Measurements from ENCODE around the gene KIAA0319L. TPM values are rescaled to one million over a fixed set of nuclear protein-coding genes. Genes with fewer than 3 reads are reported as not detected.

The KIAA0319L gene
- total RNA-seq, 1 donor from 2014 or later, result 69.2 TPM

DNA sequence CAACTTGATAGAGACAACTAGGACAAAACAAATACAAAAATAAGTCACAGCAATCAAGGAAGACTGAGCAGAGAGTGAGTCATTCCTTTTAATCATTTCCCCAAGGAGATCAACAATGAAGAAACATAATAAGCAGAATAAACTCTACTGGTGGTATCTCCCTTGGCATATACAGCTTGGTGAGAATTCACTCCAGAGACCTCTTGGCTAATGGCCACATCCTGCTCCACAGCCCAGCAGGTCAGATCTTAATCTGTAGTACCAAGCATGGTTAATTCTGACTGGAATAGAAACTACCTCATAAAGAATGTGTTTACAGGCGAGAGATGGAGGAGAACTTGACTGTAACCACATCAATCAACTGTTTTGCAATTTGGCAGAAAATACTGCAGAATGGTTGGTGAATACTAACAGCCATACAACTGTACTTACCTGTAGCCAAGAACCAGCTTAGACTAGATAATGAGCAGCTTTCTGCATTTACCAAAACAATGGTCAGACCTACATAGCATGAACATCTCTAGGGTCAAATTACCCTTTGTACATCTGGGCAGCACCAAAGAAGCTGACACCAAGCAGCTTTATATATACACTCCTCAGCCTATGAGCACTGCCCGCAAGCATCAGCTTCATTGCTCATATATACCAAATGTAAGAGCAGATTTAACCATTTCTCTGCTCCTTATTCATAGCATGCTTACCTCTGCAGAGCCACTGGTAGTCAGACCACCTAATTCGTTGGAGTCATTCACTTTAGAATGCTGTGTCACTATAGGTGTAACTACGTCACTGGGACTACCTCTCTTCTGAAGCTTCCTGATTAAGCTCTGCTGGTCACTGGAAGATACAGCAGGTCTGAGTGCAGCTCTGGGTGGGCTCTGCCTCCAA is 51.0 kb downstream of the KIAA0319L start:
- Mint-ChIP-seq H3K36me3 (ENCODE audit: low read depth, unreplicated experiment) (peaks cover 10% of the 10 kb centered on the region), H3K4me1 (ENCODE audit: unreplicated experiment) (peaks cover 16% of the 10 kb centered on the region), H3K27ac (ENCODE audit: unreplicated experiment) (no peak overlapping the region), H3K9me3 (ENCODE audit: unreplicated experiment) (no peaks in the 10 kb centered on the region), H3K27me3 (ENCODE audit: unreplicated experiment) (peaks cover 1% of the 10 kb centered on the region), H3K4me3 (ENCODE audit: unreplicated experiment) (no peak overlapping the region)
- TF ChIP-seq, protein P1, sequence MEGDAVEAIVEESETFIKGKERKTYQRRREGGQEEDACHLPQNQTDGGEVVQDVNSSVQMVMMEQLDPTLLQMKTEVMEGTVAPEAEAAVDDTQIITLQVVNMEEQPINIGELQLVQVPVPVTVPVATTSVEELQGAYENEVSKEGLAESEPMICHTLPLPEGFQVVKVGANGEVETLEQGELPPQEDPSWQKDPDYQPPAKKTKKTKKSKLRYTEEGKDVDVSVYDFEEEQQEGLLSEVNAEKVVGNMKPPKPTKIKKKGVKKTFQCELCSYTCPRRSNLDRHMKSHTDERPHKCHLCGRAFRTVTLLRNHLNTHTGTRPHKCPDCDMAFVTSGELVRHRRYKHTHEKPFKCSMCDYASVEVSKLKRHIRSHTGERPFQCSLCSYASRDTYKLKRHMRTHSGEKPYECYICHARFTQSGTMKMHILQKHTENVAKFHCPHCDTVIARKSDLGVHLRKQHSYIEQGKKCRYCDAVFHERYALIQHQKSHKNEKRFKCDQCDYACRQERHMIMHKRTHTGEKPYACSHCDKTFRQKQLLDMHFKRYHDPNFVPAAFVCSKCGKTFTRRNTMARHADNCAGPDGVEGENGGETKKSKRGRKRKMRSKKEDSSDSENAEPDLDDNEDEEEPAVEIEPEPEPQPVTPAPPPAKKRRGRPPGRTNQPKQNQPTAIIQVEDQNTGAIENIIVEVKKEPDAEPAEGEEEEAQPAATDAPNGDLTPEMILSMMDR (IDR thresholded peaks at IDR 0.05; ENCODE audit: unreplicated experiment), result no peak
- DNase-seq (ENCODE audit: low spot score), result no peak

DNA sequence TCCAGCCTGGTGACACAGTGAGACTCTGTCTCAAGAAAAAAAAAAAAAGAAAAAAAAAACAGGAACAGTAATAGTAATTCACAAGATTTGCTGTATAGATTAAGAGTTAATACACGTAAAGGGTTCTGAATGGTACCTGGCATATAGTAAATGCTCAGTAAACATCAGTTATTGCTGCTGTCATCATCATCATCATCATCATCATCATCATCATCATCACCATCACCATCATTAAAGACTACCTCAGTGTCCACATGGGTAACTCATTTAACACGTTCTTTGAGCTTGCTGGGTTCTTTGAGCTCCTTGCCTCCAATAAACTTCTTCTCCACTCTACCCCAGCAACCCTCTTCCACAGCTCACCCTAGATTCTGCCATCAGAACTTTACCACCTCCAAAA is 55.0 kb downstream of the KIAA0319L start:
- no peak overlapping the region for H3K4me3 Mint-ChIP-seq (ENCODE audit: unreplicated experiment)

DNA sequence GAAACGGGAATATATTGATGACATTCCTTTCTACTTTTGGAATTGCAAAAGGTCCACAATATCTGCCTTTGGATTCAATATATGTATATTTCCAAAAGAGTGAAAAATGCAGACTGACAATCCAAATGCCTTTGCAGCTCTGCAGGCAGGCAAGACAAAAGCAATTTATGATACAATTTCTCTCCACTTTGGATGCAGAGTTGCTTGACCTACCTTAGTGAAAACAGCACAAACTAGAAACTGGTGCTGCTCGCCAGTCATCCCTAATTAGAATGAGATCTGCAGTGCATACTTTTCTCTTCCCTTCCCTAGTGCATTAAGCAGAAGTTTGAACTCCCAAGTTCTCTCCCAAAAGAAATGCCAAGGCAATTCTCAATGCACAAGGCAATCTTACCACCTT is 56.8 kb downstream of the KIAA0319L start:
- Mint-ChIP-seq H3K36me3 (ENCODE audit: low read depth, unreplicated experiment) (peaks cover 4% of the 10 kb centered on the region), H3K4me3 (ENCODE audit: unreplicated experiment) (no peak overlapping the region), H3K9me3 (ENCODE audit: unreplicated experiment) (no peaks in the 10 kb centered on the region), H3K4me1 (ENCODE audit: unreplicated experiment) (no peaks in the 10 kb centered on the region), H3K27me3 (ENCODE audit: unreplicated experiment) (peaks cover 1% of the 10 kb centered on the region), H3K27ac (ENCODE audit: unreplicated experiment) (no peak overlapping the region)
- no peak for DNase-seq (ENCODE audit: low spot score)
- TF ChIP-seq, protein P1 (IDR thresholded peaks at IDR 0.05; ENCODE audit: unreplicated experiment), result no peak

More for the DNA sequence above, 55.0 kb downstream of the KIAA0319L start:
- TF ChIP-seq, protein P1 (IDR thresholded peaks at IDR 0.05; ENCODE audit: unreplicated experiment), result no peak
- H3K27me3 Mint-ChIP-seq (ENCODE audit: unreplicated experiment), result peaks cover 1% of the 10 kb centered on the region
- peaks cover 10% of the 10 kb centered on the region for H3K36me3 Mint-ChIP-seq (ENCODE audit: low read depth, unreplicated experiment)
- no peak for DNase-seq (ENCODE audit: low spot score)
- H3K27ac Mint-ChIP-seq (ENCODE audit: unreplicated experiment), result no peak overlapping the region
- peaks cover 7% of the 10 kb centered on the region for H3K4me1 Mint-ChIP-seq (ENCODE audit: unreplicated experiment)
- no peaks in the 10 kb centered on the region for H3K9me3 Mint-ChIP-seq (ENCODE audit: unreplicated experiment)

DNA sequence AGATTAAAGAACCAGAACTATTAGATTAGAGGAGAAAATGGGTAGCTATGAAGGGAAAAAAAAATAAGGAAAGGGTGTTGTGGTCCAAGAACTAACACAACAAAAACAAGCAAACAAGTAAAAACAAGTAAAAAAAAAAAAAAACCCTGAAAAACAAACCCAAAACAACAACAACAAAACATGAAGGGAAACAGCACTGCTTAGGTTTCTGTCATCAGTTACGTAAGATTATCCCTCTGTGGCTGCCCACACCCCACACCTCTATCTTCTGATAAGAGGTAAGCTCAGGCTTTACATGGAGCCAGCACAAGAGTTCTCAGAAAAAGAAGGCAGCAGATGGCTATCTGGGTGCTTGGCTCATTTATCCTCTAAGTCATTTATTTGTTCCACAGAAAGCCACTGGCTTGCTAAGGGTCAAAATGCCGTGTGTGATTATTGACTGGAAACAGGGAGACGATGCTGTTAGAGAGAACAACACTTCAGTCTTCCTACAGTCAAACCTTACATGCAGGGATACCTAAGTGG is 57.5 kb downstream of the KIAA0319L start:
- DNase-seq (ENCODE audit: low spot score), result no peak
- Mint-ChIP-seq H3K27ac (ENCODE audit: unreplicated experiment) (no peak overlapping the region), H3K9me3 (ENCODE audit: unreplicated experiment) (no peaks in the 10 kb centered on the region), H3K4me3 (ENCODE audit: unreplicated experiment) (no peak overlapping the region), H3K27me3 (ENCODE audit: unreplicated experiment) (peaks cover 1% of the 10 kb centered on the region), H3K4me1 (ENCODE audit: unreplicated experiment) (no peaks in the 10 kb centered on the region), H3K36me3 (ENCODE audit: low read depth, unreplicated experiment) (peaks cover 4% of the 10 kb centered on the region)
- TF ChIP-seq, protein P1 (IDR thresholded peaks at IDR 0.05; ENCODE audit: unreplicated experiment), result no peak

DNA sequence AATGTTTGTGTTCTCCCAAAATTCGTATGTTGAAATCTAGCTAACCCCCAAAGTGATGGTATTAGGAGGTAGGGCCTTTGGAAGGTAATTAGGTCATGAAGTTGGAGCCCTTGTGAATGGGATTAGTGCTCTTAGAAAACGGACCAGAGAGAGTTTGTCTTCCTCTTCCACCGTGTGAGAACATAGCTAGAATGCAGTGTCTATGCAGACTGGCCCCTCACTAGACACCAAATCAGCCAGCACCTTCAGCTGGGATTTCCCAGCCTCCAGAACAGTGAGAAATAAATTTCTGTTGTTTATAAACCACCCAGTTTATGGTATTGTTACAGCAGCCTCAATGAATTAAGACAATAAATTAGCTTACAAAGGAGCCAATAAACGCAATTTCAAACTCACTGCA is 58.0 kb downstream of the KIAA0319L start:
- TF ChIP-seq, protein P1 (IDR thresholded peaks at IDR 0.05; ENCODE audit: unreplicated experiment), result no peak
- Mint-ChIP-seq H3K27me3 (ENCODE audit: unreplicated experiment) (peaks cover 1% of the 10 kb centered on the region), H3K36me3 (ENCODE audit: low read depth, unreplicated experiment) (peaks cover 4% of the 10 kb centered on the region), H3K4me1 (ENCODE audit: unreplicated experiment) (no peaks in the 10 kb centered on the region), H3K9me3 (ENCODE audit: unreplicated experiment) (no peaks in the 10 kb centered on the region), H3K27ac (ENCODE audit: unreplicated experiment) (no peak overlapping the region), H3K4me3 (ENCODE audit: unreplicated experiment) (no peak overlapping the region)
- no peak for DNase-seq (ENCODE audit: low spot score)
